IgD-negative memory B cell (primary cell): ENCODE results near the gene NCS1. TPM values are rescaled to one million over a fixed set of nuclear protein-coding genes. Genes with fewer than 3 reads are reported as not detected.

Experiments
- polyA plus RNA-seq: library from polyadenylated mRNA; unstranded; fragments of 300-500 nt; fragmentation: Illumina TruSeq; gene quantifications from one replicate; pipeline ENCODE4 v1.2.3, GENCODE V29; 2021

Gene NCS1
- polyA plus RNA-seq, 1 donor from 2014 or later: not detected

Other genes starting within 250 kb of the NCS1 start
- gene FNBP1, start 129.2 kb upstream of the NCS1 start, polyA plus RNA-seq: 173 TPM
- 2.1 TPM for gene GPR107, start 118.5 kb upstream of the NCS1 start, polyA plus RNA-seq
- not detected for gene HMCN2, start 93.4 kb downstream of the NCS1 start, polyA plus RNA-seq